Stimulated activated CD4-positive, alpha-beta T cell treated with anti-CD3 and anti-CD28 coated beads, Interleukin-4, amount 100 ng/mL, for 1 hour (primary cell): Measurements from ENCODE around the gene PCDHB1.
"Not testable (repeated sequence)": the region's sequence is repeated elsewhere in the genome, so short reads cannot be mapped to it uniquely, and the experiment has no call there.

ENCODE experiments used
- DNase-seq: peaks from one replicate; pipeline ENCODE4 v3.0.0-alpha.2; 2020

Gene PCDHB1

GRCh38 chr5:141084487-141084989, 33.4 kb downstream of the PCDHB1 start:
- peak; percentile 26 for DNase-seq

DNA sequence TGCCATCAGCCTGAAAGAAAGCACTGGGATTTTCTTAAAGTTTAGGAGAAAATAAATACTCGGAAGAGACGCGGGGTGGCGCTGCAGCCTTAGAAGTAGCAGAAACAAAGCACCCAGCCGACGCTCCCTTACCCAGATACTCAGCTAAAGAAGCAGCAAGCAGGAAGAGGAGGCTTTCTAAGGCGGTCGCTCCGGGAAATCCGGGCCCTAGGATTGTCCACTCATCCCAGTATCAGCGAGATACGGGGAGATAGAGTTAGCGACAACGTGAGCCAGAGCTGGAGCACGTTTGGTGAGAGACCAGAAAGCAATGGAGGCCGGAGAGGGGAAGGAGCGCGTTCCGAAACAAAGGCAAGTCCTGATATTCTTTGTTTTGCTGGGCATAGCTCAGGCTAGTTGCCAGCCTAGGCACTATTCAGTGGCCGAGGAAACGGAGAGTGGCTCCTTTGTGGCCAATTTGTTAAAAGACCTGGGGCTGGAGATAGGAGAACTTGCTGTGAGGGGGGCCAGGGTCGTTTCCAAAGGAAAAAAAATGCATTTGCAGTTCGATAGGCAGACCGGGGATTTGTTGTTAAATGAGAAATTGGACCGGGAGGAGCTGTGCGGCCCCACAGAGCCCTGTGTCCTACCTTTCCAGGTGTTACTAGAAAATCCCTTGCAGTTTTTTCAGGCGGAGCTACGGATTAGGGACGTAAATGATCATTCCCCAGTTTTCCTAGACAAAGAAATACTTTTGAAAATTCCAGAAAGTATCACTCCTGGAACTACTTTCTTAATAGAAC, 43.5 kb downstream of the PCDHB1 start, which contains the start of gene PCDHB2:
Gene PCDHB2, plus strand, starts transcription at position 135 of the 782 bp plus-strand sequence. Its CDS starts 176 bp downstream, at position 311.
- DNase-seq, result no peak

DNA sequence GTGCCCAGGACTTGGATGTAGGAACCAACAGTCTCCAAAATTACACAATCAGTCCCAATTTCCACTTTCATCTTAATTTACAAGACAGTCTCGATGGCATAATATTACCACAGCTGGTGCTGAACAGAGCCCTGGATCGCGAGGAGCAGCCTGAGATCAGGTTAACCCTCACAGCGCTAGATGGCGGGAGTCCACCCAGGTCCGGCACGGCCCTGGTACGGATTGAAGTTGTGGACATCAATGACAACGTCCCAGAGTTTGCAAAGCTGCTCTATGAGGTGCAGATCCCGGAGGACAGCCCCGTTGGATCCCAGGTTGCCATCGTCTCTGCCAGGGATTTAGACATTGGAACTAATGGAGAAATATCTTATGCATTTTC, 44.1 kb downstream of the PCDHB1 start:
- no peak for DNase-seq

- not testable (repeated sequence) for DNase-seq
These were observed 45.0 kb downstream of the PCDHB1 start for GRCh38 chr5:141096181-141096580.

GRCh38 chr5:141096586-141096985, 45.4 kb downstream of the PCDHB1 start:
- not testable (repeated sequence) for DNase-seq

DNA sequence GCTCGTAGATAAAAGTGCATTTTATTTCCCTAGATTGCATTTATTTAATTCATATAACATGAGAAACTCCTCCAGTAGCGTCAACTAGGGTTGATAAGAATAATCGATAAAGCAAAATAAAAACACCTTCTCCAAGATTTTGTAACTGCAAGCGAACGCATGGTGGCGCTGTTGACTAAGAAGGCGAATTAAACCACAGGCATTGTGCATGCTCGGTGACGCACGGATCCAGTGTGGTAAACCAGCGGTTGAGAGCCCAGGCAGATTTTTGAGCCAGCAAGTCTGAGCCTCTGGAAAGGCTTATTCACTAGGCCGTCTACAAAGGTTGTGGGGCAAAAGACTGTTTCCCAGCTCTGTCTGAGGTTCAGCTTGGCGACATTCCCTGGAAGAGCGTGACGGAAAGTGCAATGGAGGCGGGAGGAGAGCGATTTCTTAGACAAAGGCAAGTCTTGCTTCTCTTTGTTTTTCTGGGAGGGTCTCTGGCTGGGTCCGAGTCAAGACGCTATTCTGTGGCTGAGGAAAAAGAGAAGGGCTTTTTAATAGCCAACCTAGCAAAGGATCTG, 49.1 kb downstream of the PCDHB1 start, which contains the start of gene PCDHB3:
Gene PCDHB3, plus strand, starts transcription at position 231 of the 563 bp plus-strand sequence. Its CDS starts 177 bp downstream, at position 408.
- peak; percentile 16 for DNase-seq

DNA sequence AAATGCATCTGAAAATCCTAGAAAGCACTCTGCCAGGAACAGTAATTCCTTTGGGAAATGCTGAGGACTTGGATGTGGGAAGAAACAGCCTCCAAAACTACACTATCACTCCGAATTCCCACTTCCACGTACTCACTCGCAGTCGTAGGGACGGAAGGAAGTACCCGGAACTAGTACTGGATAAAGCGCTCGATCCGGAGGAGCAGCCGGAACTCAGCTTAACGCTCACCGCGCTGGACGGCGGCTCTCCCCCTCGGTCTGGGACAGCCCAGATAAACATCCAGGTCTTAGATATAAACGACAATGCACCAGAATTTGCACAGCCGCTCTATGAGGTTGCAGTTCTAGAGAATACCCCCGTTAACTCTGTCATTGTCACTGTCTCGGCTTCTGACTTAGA, 49.9 kb downstream of the PCDHB1 start:
- no peak for DNase-seq

DNA sequence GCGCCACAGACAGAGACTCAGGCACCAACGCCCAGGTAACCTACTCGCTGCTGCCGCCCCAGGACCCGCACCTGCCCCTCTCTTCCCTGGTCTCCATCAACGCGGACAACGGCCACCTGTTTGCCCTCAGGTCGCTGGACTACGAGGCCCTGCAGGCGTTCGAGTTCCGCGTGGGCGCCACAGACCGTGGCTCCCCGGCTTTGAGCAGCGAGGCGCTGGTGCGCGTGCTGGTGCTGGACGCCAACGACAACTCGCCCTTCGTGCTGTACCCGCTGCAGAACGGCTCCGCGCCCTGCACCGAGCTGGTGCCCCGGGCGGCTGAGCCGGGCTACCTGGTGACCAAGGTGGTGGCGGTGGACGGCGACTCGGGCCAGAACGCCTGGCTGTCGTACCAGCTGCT, 50.9 kb downstream of the PCDHB1 start:
- not testable (repeated sequence) for DNase-seq

GRCh38 chr5:141102471-141102870, 51.3 kb downstream of the PCDHB1 start:
- not testable (repeated sequence) for DNase-seq

DNA sequence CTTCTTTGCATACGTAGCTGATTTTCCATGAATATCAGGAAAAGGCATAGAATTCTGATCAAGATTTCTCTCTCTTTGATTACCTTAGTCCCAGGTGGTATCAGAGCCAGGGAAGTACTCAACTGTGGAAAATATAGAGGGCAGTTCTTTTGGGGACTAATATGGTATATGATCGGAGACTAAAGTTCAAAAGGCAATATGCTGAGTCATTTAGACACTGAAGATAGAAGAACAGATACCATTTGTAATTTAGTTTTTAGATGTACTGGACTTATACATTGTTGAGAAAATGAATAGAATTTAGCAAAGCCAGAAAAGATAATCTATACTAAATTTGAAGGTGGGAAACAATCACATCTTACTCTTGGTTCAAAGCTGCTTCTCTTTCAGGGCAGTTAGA, 54.2 kb downstream of the PCDHB1 start:
- no peak for DNase-seq
